Fibroblast of the conjunctiva (primary cell): ENCODE results near the gene GPD1L.
"Not testable (repeated sequence)": the region's sequence is repeated elsewhere in the genome, so short reads cannot be mapped to it uniquely, and the experiment has no call there.

Experiments
- DNase-seq: peaks from one replicate; pipeline ENCODE4 v3.0.0-alpha.2; 2010; ENCODE audit warnings: low read depth

The GPD1L gene

DNA sequence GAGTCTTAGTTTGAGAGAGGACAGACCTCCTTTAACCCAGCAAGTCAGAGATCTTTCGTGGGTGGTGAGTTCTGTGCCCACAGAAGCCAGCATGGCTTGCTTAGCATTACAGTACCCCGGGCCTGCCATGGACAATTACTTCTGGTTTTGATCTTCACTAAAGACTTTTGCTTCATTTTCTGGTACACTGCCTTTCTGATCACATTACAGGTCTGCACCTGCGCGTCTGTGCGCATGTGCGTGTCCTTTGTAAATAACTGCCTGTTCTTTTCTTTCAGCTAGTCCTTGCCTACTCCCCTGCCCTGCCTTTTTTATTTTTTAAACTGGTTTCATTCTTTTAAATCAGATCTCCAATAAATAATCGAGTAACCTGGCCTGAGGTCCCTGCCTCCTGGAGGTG, 74.9 kb downstream of the GPD1L start:
- no peak for DNase-seq

DNA sequence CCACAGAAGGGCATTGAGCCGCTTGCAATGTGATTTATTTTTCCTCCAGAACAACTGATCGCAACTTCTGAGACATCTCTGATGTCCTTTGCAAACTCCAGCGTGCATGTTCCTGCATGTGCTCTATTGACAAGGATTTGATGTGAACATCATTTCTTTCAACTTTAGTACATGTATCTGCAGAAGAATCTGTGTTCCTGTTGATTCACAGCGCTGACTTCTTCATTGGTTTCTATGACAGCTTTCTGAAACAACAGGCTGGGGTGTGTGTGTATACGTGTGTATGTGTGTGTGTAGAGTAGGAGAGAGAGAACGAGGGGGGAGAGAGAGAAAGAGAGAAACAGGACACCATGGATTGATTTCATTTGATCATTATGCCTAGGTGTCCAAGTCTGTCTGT, 75.4 kb downstream of the GPD1L start:
- no peak for DNase-seq

DNA sequence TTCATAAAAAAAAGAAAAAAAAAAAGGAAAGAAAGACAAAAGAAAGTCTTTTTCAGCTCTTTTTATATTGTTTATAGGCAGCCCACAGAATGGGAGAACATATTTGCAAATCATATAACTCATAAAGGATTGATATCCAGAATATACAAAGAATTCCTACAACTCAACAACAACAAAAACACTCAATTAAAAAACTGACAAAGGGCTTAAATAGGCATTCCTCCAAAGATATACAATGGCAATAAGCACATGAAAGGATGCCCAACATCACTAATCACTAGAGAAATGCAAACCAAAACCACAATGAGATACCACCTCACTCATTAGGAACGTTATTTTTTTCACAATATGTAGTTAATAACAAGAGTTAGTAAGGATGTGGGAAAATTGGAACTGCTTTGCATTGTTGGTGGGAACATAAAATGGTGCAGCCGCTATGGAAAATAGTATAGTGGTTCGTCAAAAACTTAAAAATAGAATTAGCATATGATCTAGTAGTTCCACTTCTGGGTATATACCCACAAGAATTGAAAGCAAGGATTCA, 77.8 kb downstream of the GPD1L start:
- DNase-seq, result no peak

GRCh38 chr3:32186097-32186496, 79.7 kb downstream of the GPD1L start:
- DNase-seq, result no peak

DNA sequence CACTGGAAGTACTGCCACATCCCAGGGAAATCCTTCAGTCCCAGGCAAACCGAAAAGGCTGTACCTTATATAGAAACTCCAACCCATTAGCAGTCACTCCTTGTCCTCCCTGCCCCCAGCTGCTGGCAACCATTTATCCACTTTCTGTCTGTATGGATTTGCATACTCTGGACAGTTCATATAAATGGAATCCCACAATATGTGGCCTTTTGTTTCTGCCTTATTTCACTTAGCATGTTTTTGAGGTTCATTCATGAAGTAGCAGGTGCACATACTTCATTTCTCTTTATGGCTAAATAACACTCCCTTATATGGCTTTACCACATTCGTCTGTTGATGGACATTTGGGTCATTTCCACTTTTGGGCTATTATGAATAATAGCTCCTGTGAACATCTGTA, 80.5 kb downstream of the GPD1L start:
- DNase-seq, result no peak

DNA sequence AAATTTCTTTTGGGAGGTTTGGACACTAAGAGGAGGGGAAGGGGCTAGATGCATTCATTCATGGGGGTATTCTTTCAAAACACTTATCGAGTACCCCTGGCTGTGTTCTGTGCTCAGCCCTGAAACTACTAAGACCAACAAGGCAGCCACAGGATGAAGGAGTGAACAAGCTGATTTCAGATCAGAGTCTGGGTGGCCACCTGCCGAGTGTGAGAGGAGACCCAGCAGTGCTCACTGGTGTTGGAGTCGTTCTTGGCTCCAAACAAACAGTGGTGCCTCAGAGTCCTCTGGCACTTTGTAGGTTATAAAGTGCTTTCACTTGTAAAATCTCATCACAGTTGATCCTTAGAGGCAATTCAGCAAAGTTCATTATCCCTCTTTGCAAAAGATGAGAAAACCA, 83.3 kb downstream of the GPD1L start:
- no peak for DNase-seq

- not testable (repeated sequence) for DNase-seq
Observed at GRCh38 chr3:32190556-32190955, 84.1 kb downstream of the GPD1L start.

DNA sequence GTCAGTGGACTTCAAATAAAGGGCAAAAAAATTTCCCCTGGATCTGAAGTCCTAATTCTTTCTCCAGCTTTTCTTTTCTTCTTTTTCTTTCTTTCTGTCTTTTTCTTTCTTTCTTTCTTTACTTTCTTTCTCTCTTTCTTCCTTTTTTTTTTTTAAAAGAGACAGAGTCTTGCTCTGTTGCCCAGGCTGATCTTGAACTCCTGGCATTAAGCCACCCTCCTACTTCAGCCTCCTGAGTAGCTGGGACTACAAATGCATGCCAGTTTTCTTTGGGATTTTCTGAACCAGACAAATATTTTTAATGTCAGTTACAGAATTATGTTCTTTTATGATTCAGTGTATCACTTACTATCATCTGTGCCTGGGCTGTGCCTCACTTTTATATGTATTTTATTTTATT, 86.7 kb downstream of the GPD1L start:
- no peak for DNase-seq

DNA sequence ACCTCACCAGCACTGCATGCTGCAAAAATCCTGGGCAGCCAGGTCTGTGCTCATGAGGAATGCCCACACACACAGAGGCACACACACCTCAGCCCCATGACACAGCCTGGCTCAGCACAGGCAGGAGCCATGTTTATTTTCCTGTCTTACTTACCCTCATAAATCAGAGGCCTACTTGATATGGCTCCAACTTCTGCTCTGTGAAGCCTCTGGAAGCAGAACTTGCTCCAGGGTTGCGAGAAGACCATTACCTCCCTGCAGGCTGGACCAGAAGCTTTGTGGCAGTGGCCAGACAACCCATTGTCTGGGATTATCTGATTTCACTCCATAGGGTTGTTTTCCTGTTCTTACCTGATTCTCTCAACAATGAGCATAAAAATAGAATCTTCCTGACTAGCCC, 88.2 kb downstream of the GPD1L start:
- DNase-seq, result no peak

- DNase-seq, result no peak
Observed at GRCh38 chr3:32195995-32196540, 89.6 kb downstream of the GPD1L start.

GRCh38 chr3:32197991-32198390, 91.6 kb downstream of the GPD1L start:
- DNase-seq, result no peak

- no peak for DNase-seq
Observed at GRCh38 chr3:32198714-32199113, 92.3 kb downstream of the GPD1L start.

DNA sequence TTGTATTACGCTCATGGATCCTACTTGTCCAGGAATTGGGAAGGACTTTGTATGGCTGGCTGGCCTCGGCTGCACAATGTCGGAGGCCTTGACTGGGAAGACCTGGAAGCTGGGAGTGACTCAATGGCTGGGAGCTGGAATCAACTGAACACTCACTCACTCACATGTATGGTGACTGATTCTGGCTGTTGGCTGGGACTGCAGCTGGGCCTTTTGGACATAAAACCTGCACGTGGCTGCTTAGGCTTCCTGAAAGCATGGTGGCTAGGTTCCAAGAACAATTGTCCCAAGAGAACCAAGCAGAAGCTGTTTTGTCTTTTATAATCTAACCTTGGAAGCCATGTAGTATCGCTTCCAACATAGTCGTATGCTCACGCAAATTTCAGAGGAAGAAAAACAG, 94.1 kb downstream of the GPD1L start:
- peak; percentile 47 for DNase-seq

GRCh38 chr3:32200992-32201758, 94.8 kb downstream of the GPD1L start:
- DNase-seq, result no peak

GRCh38 chr3:32202496-32202895, 96.1 kb downstream of the GPD1L start:
- no peak for DNase-seq

- DNase-seq, result no peak
Observed at GRCh38 chr3:32203854-32204253, 97.4 kb downstream of the GPD1L start.

DNA sequence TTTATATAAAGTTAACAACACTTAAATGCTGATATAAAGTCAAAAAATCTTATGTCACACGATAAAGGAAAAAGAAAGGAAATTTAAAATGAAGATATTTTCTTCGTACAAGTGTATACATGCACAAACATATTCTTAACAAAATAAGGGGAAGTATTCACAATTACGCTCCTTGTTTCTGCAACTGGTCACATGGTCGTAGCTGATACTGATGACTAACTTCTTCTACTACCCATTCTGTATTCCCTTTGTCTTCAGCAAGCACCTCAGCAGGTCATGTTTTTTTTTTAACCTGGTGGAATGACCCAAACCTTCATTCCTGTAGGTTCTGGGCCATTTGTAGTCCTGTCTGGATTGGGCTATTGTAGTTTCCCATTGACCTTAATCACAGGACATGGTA, 102.0 kb downstream of the GPD1L start:
- no peak for DNase-seq

DNA sequence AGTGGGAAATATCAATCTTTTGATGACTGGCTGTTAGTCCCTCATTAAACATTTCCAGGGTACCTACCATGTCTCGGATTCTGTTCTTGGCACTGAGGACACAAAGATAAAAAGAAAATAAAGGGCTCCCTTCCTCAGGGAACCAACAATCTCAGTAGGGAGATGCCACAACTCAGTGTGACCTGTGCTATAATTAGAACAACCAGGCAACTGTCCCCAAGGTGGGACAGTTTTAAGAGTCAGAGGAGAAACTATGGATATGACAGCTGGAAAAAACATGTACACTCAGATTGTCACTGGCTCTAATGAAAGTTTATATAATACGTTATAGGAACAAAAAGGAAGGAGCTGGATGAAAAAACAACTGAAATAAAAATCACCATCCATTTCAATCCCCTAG, 108.8 kb downstream of the GPD1L start:
- no peak for DNase-seq

- no peak for DNase-seq
Observed at GRCh38 chr3:32216172-32216783, 109.9 kb downstream of the GPD1L start.

GRCh38 chr3:32217339-32217738, 110.9 kb downstream of the GPD1L start:
- DNase-seq, result no peak
